HG03575 (cell line): ENCODE measurements around the gene FOXM1.

Experiments used
- ATAC-seq: cut with Tn5 transposase; IDR thresholded peaks from one replicate; pipeline ENCODE4 v1.9.1; 2021; ENCODE audit not compliant: unreplicated experiment, insufficient number of reproducible peaks, low FRiP score; ENCODE audit errors: extremely low read depth

Gene FOXM1

DNA sequence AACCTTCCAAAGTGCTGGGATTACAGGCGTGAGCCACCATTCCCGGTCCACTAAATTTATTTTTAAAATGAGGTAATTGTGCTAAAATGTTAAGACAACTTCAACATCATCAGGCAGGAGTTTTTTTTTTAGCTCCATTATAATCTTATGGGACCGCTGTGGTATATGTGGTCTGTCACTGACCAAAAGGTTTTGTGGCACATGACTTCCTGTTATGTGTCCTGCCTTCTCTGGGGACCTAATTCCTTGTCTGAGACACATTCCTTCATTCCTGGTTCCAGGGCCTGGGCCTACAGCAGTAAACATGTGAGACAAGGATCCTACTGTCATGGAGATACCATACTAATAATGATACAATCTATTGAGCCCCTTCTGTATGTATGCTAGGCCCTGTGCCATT, 25.0 kb downstream of the FOXM1 start:
- no peak for ATAC-seq

DNA sequence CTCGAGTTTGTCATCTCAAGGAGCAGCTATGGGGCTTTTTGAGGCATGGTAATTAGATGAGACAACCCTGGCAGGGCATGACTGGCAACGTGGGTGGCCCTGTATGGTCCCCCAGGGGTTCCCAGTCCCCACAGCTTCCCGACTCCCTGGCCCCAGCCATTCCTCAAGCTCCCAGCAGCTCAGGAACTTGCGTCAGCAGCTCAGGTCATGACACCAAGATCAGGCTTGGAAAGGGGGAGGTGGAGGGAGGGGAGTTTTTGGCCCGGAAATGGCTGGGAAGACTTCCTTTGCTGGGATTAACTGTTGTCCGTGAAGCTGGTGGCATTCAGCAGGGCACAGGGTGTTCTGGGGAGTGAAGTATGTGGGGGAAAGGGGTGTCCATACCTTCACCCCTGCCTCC, 31.7 kb downstream of the FOXM1 start:
- no peak for ATAC-seq

DNA sequence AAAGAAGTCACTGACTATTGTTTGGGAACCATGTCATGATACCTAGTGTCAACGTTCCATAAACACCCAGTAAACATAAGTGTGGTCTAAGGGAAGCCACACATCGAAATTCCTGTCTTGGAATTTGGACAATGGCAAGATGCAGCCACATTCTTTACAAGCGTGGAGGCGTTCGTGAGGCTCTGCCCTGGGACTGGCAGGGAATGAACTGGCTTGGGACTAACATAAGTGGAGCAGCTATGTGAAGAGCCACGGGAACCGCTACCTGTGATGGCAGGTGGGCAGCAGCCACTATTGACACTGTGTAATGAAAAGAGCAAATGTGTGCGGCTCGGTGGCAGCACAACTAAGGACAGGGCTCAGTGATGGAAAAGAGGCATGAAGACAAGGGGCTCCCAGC, 32.2 kb downstream of the FOXM1 start:
- no peak for ATAC-seq

DNA sequence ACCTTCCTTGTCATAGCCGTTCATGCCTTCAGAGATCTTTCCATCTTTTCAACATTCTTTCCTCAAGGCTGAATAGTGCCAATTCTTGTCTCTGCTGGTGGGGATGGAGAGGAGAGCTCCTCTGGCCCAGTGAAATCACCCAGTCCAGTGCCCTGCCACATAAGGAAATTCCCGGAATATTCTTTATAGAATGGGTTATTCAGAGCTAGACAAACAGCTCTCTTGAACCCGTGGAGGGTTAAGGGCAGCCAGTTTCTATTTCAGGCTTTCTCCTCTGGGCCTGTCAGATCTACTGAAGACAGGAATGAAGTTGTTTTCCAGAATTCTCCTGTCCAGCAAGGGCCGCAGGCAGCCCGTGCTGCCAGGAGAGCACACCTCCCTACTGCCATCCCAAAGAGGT, 34.0 kb downstream of the FOXM1 start:
- no peak for ATAC-seq

DNA sequence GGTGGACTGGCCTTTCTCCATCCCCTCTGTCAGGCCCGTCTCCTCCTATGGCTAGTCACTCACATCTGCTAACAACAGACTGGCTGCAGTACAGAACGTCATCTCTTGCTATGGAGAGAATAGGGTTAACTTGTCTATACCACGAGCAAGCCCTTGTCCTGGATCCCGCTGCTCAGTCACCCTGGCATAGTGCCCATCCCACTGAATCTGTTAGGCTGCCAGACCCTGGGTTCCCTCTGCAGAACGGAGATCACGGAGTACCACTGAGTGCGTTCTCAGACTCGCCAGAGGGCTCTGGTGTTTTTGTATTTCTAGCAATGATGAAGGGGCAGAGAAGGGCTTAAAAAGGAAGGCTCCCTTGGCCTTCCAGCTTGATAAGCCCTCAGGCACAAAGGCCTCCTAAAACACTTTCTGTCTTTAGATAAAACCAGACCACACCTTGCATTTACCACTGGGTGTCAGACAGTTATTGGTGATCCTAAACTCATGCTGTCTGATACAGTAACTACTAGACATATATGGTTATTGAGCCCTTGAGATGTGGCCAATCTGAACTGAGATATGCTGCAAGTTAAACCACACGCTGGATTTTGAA, 35.8 kb downstream of the FOXM1 start:
- no peak for ATAC-seq

DNA sequence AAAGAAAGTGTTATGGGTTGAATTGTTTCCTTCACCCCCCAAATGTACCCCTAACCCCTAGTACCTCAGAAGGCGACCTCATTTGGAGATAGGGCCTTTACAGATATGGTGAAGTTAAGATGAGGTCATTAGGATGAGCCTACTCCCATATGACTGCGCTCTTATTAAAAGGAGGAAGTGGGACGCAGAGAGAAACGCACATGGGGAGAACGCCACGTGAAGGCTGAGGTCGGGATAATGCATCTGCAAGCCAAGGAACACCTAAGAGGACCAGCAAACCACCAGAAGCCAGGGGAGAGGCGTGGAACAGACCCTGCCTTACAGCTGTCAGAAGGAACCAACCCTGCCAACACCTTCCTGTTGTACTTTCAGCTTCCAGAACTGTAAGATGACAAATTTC, 40.4 kb downstream of the FOXM1 start:
- ATAC-seq: no peak

DNA sequence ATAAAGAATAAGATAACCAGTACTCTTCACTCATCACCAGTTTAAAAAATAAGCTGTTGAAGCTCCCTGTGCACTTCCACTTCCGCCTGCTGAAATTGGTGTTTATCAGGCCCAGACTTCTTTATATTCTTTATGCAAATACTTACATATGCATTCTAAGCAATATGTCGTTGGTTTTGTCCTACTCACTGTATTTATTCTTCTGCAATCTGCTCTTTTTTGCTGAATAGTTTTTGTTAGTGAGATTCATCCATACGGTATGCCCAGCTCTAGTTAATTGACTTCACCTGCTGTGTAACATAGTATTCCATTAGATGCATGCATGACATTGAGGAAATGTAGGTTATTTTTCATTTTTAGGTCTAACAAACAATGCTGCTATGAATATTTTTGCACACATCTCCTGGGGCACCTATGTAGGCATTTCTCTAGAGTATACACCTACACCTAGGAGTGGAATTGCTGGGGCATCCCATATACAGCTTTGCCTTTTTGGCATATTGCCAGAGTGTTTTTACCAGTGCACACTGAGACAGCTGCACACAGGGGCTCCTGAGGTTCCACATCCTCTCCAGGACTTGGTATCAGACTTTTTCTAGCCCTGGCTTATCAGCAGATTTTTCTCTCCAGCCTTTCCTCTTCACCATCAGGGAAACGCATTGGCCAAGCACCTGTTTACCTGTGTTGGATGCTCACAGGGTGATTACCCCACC, 41.1 kb downstream of the FOXM1 start:
- ATAC-seq: no peak

DNA sequence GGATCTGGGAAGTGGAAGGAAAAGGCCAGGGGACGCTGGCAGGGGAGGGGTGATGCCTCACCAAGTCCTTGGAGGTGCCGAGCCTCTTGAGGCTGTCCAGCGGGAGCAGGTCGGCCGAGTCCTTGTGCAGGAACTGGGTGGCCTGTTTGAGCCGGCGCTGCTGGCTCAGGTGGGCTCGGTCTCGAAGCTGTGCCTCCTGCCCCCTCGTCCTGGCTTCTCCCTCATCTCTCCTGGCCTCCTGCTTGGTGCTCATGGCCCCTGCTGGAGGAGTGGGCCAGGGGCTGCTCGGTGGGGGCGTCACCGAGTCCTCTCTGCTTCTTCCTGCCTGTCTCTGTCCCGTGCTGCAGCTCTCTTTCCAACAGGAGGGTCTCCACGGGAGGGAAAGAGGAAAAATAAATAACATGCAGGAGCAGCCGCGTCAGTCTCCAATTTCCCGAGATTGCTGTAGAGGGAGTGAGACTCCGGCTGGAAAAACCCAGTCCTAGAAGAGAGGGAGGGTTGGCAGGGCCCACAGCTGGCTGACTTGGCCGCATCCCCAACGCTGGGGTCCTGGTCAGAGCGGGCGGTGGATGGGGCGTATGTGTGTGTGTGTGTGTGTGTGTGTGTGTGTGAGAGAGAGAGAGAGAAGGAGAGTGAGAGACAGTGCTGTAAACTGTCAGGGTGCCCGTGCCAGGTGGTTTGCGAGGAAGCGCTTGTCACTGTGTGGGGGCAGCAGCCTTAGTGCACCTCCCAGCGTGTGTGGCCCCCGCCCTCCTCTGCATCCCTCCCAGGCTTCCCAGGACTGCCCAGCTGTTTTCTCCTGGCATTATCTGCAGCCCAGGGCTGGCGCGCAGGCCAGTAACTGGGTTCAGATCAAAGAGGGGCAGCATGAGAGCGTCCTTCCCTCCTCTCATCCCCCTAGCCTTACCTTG, 42.1 kb downstream of the FOXM1 start, which contains the start of gene NRIP2:
Gene NRIP2 (minus strand): TSS at position 455 of the 911 bp plus-strand sequence. CDS start 52 bp downstream, at position 403.
- ATAC-seq: no peak

DNA sequence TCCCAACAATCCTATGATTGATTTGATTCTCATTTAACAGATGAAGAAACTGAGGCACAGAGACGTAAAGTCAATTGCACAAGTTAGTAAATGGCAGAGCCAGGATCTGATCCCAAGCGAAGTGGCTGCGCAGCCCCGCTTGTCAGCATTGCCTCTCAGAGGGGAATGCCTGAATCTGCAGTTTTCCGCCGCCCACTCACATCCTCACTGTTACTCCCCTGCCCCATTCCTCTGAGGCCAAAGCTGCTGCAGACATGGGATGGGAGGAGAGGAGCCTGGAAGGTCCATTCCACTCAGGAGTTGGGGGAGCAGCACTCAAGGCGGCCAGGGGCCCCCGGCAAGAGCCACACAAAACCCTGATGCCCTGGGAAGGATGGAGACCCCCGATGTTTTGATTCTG, 43.2 kb downstream of the FOXM1 start:
- no peak for ATAC-seq

DNA sequence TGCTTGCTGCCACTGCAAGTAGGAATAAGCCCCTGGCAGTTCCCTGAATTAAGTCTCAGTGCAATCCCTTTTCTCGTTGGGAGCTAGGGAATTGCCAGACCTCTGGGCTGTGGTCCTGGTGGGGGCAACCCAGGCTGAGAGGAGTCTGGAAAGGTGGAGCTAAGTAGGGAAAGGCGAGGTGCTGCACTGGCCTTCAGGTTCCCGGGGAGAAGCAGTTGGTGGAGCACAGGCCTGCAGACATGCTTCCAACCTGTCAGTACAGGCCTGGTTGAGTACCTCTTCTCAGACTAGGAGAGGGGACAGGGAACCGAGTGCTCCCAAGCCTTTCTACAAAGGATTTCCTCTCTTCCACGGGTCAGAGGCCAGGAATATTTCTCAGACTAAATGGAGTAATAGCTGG, 43.6 kb downstream of the FOXM1 start:
- no peak for ATAC-seq

DNA sequence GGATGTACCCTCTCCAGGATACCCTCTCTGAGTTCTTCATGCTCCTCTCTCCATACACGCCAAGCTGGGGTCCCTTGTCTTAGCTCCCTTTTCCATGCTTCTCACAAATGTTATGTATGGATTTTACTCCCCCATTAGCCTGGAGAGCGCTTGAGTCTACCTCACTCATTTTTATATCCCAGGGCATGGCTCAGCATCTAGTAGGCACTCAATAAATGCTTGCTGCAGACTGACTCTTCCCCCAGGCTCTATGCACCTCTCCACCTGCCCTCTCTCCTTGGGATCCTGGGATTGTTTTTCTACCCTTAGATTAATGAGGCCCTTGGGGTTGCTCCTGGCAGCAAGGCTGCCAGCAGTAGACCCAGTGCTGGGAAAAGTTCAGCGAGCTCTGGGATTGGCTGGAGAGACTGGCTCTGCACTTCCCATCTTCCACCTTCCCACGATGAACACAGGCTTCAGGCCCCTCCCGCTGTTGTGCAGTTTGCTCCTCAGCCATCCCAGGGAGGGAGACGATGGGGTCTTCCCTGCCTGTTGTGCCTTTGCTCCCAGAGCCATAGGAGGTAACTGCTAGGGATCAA, 44.3 kb downstream of the FOXM1 start:
- no peak for ATAC-seq

DNA sequence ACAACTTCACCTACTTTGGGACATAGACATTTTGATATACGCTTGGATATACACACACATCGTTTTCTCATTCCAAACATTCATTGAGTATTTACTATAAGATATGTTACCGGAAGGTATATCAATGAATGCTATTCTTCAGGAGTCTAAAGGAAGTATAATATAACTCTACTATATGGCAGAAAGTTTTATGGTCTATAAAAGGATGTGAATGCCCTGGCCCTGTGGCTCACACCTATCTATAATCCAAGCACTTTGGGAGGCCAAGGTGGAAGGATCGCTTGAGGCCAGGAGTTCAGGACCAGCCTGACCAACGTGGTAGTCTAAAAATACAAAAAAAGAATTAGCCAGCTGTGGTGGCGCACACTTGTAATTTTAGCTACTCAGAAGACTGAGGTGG, 47.7 kb downstream of the FOXM1 start:
- ATAC-seq: no peak

DNA sequence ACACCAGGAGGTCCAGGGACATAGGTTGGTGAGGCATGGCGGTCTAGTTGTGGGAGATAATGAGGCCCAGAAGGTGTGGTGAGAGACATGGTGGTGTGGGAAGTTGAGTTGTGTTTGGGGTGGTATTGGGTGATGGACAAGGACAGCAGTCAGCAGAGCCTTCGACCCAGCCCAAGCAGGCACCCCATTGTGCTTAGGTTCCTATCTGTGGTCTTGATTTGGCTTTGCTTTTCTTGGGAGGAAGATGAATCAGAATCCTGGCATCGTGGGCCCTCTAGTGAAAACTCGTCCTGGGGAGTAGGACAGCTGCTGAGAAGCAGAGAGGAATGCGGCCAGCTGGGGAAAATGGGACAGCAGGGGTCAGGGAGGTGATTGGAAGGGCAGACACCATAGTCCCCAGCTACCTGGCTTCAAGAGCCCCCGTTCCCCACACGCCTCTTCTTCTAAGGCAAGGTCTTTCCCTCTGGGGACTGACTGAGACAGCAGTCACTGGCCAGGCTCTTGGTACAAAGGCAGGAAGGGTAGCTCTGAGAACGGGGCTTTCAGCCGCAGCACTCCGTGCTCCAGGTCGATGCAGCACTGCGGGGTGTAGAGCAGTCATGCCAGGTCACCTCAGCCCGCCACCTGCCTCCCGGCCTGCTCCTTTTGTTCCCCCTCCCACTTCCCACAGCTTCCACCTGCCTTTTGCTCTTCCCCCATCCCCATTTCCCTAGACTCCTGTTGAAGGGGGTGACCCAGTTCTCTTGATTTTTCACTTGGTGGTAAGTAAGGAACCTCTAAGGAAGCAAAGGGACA, 50.1 kb downstream of the FOXM1 start:
- no peak for ATAC-seq

DNA sequence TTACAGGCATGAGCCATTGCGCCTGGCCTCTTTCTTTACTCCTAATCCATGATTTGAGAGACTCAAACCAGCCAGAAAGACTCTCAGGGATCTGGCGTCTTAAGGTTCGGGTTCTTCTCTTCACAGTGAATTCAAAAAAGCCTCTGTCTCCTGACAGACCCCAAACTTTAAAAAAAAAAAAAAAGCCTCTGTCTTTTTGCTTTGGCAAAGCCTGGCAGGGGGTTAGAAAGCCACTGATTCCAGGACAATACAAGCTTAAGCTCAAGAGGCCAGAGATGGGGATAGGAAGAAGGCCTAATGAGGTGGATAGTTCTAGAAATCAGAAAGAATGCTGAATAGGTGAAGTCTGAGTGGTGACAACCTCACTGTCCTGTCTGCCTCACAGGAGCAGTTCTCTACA, 50.9 kb downstream of the FOXM1 start:
- ATAC-seq: no peak

DNA sequence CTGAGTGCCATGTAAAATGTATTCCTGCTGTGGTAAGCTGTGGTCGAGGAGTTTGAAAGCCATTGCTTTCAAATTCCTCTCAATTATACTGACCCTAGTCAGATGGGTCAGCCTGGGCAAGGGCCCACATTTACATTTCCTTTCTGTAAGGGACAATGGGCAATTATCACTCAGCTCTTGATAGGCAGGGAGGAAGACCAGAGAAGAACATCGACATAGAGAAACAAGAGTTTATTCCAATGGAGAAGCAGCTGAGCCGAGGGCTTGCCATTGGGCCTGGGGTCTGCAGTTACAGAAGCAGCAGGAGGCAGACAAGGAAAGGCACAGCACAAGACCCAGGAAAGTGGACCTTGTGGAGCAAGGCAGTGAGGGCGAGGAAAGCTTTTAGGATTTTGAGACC, 51.8 kb downstream of the FOXM1 start:
- ATAC-seq: no peak

DNA sequence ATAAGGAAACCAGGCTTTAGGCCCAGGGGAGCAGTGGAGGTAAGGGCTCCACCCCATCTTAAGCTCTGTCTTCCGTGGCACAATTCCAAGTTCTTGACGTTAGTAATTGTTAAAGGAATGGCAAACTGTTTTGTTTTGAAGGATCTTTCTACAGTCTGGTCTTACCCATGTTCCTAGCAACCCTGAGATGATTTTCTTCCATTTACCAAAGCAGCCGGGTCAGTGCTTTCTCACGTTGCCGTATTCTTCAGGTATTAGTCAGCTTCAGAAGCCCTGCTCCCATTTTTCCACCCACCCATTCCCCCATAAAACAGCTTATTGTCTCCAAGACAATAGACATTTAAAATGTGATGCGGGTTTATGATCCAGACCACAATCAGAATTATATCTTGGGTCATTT, 52.4 kb downstream of the FOXM1 start:
- no peak for ATAC-seq

DNA sequence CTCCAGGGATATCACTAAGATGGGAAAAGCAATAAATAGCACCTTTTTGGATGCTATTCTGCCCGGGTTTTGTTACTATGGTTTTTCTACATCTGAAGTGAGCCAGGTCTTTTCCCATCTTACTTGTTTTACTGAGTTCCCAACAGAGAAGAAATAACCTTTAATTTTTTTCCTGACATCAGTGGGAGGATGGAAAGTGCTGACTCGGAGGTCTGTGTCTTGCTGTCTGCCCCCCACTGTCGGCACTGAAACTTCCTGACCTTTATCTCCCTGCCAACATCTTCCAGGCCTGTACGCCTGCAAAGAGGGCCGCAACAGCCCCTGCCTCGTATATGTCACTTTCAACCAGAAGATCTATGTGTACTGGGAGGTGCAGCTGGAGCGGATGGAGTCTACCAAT, 53.5 kb downstream of the FOXM1 start:
- no peak for ATAC-seq

DNA sequence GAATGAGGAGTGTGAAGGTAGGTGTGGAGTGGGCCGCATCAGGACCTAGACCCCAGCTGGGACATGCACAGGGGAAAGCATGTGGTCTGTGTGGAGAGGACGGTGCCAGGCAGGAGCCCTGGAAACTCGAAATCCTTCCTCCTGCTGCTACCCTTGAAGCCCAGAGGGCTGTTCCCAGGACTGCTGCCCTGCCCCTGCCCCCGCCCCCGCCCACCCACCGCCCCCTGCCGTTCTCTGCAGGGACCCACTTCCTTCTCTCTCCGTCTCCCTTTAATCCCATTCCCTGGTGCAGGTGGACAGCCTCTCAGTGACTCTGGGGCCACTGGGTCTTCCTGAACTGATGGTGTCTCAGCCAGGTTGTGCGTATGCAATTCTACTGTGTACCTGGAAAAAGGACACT, 56.5 kb downstream of the FOXM1 start:
- no peak for ATAC-seq

DNA sequence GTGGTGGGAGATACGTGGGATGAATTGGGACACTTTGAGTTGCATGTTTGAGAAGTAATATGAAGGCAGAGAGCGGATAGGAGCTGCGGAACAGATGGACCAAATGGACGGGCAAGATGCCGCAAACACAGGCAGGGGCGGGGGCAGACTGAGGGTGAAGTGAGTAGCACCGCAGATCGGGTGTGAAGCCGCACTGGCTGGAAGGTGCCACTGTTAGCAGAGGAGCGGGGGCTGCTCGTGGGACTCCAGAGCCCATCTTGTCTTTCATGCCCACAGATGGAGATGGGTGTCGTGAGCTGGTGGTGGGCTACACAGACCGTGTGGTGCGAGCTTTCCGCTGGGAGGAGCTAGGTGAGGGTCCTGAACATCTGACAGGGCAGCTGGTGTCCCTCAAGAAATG, 57.2 kb downstream of the FOXM1 start:
- no peak for ATAC-seq
